Neural crest cell (in vitro differentiated cells): ENCODE data around the gene PTPN4. TPM values are rescaled to one million over a fixed set of nuclear protein-coding genes. Genes with fewer than 3 reads are reported as not detected.

ENCODE experiments used
- DNase-seq: peaks from one replicate; pipeline ENCODE4 v3.0.0; 2021; ENCODE audit warnings: low read depth, mixed read lengths, low spot score
- H3K27ac Mint-ChIP-seq: one replicate; pipeline ENCODE4 v1.8.0; 2021; ENCODE audit warnings: mild to moderate bottlenecking, mixed read lengths; ENCODE audit not compliant: unreplicated experiment
- H3K27me3 Mint-ChIP-seq: 2 replicates; pipeline ENCODE4 v1.8.0; 2021; ENCODE audit warnings: low read depth, mild to moderate bottlenecking, mixed read lengths
- H3K36me3 Mint-ChIP-seq: 2 replicates; pipeline ENCODE4 v1.8.0; 2021; ENCODE audit warnings: low read depth, mild to moderate bottlenecking, mixed read lengths
- H3K4me1 Mint-ChIP-seq: 2 replicates; pipeline ENCODE4 v1.8.0; 2021; ENCODE audit warnings: mixed read lengths
- H3K4me3 Mint-ChIP-seq: one replicate; pipeline ENCODE4 v1.8.0; 2021; ENCODE audit warnings: mild to moderate bottlenecking, mixed read lengths
- H3K9me3 Mint-ChIP-seq: 2 replicates; pipeline ENCODE4 v1.8.0; 2021; ENCODE audit warnings: mixed read lengths
- CTCF ChIP-seq: fragments of 200-600 bp; sonication (generic); conservative IDR thresholded peaks from 2 replicates; pipeline ENCODE4 v1.5.0; 2021; ENCODE audit warnings: antibody characterized with exemption, mild to moderate bottlenecking
- total RNA-seq: library from RNA; stranded (reverse); gene quantifications from 2 replicates; pipeline ENCODE4 v1.2.1, GENCODE V29; 2021

Gene PTPN4
- total RNA-seq, 1 donor from 2014 or later: 39.3 TPM

- Mint-ChIP-seq H3K36me3 (peaks cover 6% of the 10 kb centered on the region), H3K4me1 (peaks cover 10% of the 10 kb centered on the region), H3K27ac (no peak overlapping the region), H3K9me3 (peaks cover 2% of the 10 kb centered on the region), H3K27me3 (no peaks in the 10 kb centered on the region), H3K4me3 (no peak overlapping the region)
- no peak for DNase-seq
- TF ChIP-seq CTCF: no peak
Measured at GRCh38 chr2:119772767-119773166, 13.0 kb downstream of the PTPN4 start.

GRCh38 chr2:119774026-119774425 lies 14.3 kb downstream of the PTPN4 start:
- Mint-ChIP-seq H3K4me1 (peaks cover 10% of the 10 kb centered on the region), H3K9me3 (peaks cover 2% of the 10 kb centered on the region), H3K36me3 (peaks cover 6% of the 10 kb centered on the region), H3K27ac (no peak overlapping the region), H3K27me3 (no peaks in the 10 kb centered on the region), H3K4me3 (no peak overlapping the region)
- TF ChIP-seq CTCF: no peak
- DNase-seq: no peak

- DNase-seq: no peak
- no peak for TF ChIP-seq CTCF
- Mint-ChIP-seq H3K4me1 (peaks cover 10% of the 10 kb centered on the region), H3K27ac (no peak overlapping the region), H3K27me3 (no peaks in the 10 kb centered on the region), H3K9me3 (peaks cover 2% of the 10 kb centered on the region), H3K36me3 (peaks cover 6% of the 10 kb centered on the region), H3K4me3 (no peak overlapping the region)
Measured at GRCh38 chr2:119775102-119775501, 15.4 kb downstream of the PTPN4 start.

GRCh38 chr2:119782308-119783027 lies 22.7 kb downstream of the PTPN4 start:
- no peak for DNase-seq
- TF ChIP-seq CTCF: no peak
- no peak overlapping the region for H3K4me3 Mint-ChIP-seq
- peaks cover 12% of the 10 kb centered on the region for H3K4me1 Mint-ChIP-seq
- no peaks in the 10 kb centered on the region for H3K9me3 Mint-ChIP-seq
- peaks cover 2% of the 10 kb centered on the region for H3K36me3 Mint-ChIP-seq
- no peak overlapping the region for H3K27ac Mint-ChIP-seq
- no peaks in the 10 kb centered on the region for H3K27me3 Mint-ChIP-seq

GRCh38 chr2:119784876-119785275 lies 25.2 kb downstream of the PTPN4 start:
- peaks cover 4% of the 10 kb centered on the region for H3K9me3 Mint-ChIP-seq
- H3K4me3 Mint-ChIP-seq: no peak overlapping the region
- peaks cover 7% of the 10 kb centered on the region for H3K36me3 Mint-ChIP-seq
- no peak overlapping the region for H3K27ac Mint-ChIP-seq
- H3K27me3 Mint-ChIP-seq: no peaks in the 10 kb centered on the region
- peaks cover 12% of the 10 kb centered on the region for H3K4me1 Mint-ChIP-seq
- TF ChIP-seq CTCF: no peak
- no peak for DNase-seq
